ENCODE data around the gene RFX7.
"Not testable (repeated sequence)": the region's sequence is repeated elsewhere in the genome, so short reads cannot be mapped to it uniquely, and the experiment has no call there.

Gene RFX7

DNA sequence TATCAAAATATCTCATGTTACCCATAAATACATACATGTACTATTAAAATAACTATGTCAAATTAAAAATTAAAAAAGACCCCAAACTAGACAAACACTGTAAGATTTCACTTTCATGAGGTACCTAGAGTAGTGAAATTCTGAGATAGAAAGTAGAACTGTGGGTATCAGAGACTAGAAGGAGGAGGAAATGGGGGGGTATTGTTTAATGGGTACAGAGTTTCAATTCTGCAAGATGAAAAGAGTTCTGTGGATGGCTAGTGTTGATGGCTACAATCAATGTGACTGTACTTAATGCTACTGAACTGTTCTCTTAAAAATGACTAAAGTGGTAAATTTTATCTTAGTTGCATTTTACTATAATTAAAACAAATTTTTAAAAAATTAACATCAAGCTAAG is 36.6 kb downstream of the RFX7 start:
- Histone ChIP-seq H3K4ac (ENCODE audit: low read depth, low read length) (no peak overlapping the region), H2AK5ac (ENCODE audit: low read length) (no peak overlapping the region), H3K14ac (ENCODE audit: low read length) (no peak overlapping the region), H3K27me3 (ENCODE audit: insufficient read depth, low read length) (no peaks in the 10 kb centered on the region), H4K8ac (ENCODE audit: low read depth, low read length) (no peak overlapping the region), H2BK5ac (ENCODE audit: low read depth, low read length, poor library complexity) (no peak overlapping the region), H3K79me2 (ENCODE audit: control insufficient read depth, insufficient read depth, low read length, poor library complexity) (peaks cover 2% of the 10 kb centered on the region), H2BK12ac (ENCODE audit: low read length) (no peak overlapping the region), H3K4me1 (ENCODE audit: control insufficient read depth in 1 of 2, insufficient read depth in 2 of 2, low read length in 2 of 2) (no peaks in the 10 kb centered on the region), H2BK120ac (ENCODE audit: insufficient read depth, low read length, poor library complexity) (no peak overlapping the region), H3K27ac (ENCODE audit: low read depth, low read length) (no peak overlapping the region), H3K4me2 (ENCODE audit: low read length) (no peak overlapping the region), H3K18ac (ENCODE audit: low read length) (no peak overlapping the region), H3K9ac (ENCODE audit: low read length) (no peak overlapping the region), H3K4me3 (ENCODE audit: low read depth, low read length) (no peak overlapping the region), H4K12ac (ENCODE audit: low read depth, low read length) (no peak overlapping the region), H2AFZ (ENCODE audit: insufficient read depth, low read length, poor library complexity) (no peak overlapping the region), H3K23ac (ENCODE audit: low read length) (no peak overlapping the region), H3K79me1 (ENCODE audit: low read length) (no peaks in the 10 kb centered on the region), H3K36me3 (ENCODE audit: control insufficient read depth in 1 of 2, insufficient read depth in 2 of 2, low read length in 2 of 2) (peaks cover 0 to 1% of the 10 kb centered on the region in 2 experiments), H3K9me3 (ENCODE audit: insufficient read depth, low read depth, low read length) (no peaks in the 10 kb centered on the region), H4K91ac (ENCODE audit: low read depth, low read length) (no peak overlapping the region)
- DNase-seq, result no peak

DNA sequence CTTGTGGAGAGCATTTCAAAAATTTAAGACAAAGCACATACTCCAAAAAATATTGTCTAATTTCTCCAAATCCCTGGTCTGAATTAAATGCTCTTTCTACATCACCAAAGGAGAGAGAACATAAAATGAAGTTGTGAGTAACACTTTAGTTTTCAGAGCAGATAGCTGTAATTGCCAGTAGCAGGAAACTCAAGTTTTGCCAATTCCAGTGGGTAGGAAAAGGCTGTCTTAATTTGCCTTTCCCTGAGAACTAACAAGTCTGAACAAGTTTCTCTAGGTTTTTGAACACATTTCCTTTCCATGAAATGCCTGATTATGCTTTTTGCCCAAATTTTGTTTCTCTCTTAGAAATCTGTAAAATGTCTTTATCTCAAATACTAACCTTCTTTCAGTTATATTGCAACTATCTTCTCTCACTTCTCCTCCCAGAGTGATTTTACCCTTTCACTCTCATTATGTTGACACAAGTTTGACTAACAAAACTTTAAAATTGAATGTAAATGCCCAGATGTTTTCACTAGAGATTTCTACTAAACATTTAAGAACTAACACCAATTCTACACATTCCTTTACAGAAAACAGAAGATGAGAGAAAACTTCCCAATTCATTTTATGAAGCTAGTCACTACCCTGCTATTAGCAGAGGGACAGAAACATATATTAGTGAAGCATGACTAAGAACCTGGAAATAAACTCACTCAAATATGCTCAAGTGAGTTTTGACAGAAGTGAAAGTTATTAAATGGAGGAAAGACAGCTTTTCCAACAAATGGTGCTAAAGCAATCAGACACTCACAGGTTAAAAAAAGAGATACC is 38.4 kb downstream of the RFX7 start:
- Histone ChIP-seq H3K4ac (ENCODE audit: low read depth, low read length) (no peak overlapping the region), H3K79me2 (ENCODE audit: control insufficient read depth, insufficient read depth, low read length, poor library complexity) (peaks cover 2% of the 10 kb centered on the region), H4K8ac (ENCODE audit: low read depth, low read length) (no peak overlapping the region), H3K18ac (ENCODE audit: low read length) (no peak overlapping the region), H3K4me3 (ENCODE audit: low read depth, low read length) (no peak overlapping the region), H4K91ac (ENCODE audit: low read depth, low read length) (no peak overlapping the region), H3K79me1 (ENCODE audit: low read length) (no peaks in the 10 kb centered on the region), H3K9me3 (ENCODE audit: insufficient read depth, low read depth, low read length) (no peaks in the 10 kb centered on the region), H3K36me3 (ENCODE audit: control insufficient read depth in 1 of 2, insufficient read depth in 2 of 2, low read length in 2 of 2) (peaks cover 0 to 1% of the 10 kb centered on the region in 2 experiments), H2BK120ac (ENCODE audit: insufficient read depth, low read length, poor library complexity) (no peak overlapping the region), H3K27ac (ENCODE audit: low read depth, low read length) (no peak overlapping the region), H2BK5ac (ENCODE audit: low read depth, low read length, poor library complexity) (no peak overlapping the region), H3K27me3 (ENCODE audit: insufficient read depth, low read length) (no peaks in the 10 kb centered on the region), H3K23ac (ENCODE audit: low read length) (no peak overlapping the region), H3K4me1 (ENCODE audit: control insufficient read depth in 1 of 2, insufficient read depth in 2 of 2, low read length in 2 of 2) (no peaks in the 10 kb centered on the region), H3K4me2 (ENCODE audit: low read length) (no peak overlapping the region), H2AFZ (ENCODE audit: insufficient read depth, low read length, poor library complexity) (no peak overlapping the region), H4K12ac (ENCODE audit: low read depth, low read length) (no peak overlapping the region), H3K14ac (ENCODE audit: low read length) (no peak overlapping the region), H2BK12ac (ENCODE audit: low read length) (no peak overlapping the region), H2AK5ac (ENCODE audit: low read length) (no peak overlapping the region), H3K9ac (ENCODE audit: low read length) (no peak overlapping the region)
- DNase-seq, result no peak

DNA sequence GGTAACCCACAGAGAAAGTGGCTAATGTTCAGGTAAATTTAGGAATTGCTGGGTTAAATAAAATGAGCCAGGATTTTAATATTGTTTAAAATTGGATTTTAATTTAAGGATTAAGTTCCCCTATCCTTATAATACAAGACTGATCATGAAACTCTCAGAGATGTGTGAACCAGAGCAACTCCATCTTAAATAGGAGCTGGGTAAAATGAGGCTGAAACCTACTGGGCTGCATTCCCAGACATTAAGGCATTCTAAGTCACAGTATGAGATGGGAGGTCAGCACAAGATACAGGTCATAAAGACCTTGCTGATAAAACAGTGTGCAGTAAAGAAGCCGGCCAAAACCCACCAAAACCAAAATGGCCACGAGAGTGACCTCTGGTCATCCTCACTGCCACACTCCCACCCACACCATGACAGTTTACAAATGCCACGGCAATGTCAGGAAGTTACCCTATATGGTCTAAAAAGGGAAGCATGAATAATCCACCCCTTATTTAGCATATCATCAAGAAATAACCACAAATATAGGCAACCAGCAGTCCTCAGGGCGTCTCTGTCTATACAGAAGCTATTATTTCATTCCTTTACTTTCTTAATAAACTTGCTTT is 40.3 kb downstream of the RFX7 start:
- H3K4ac ChIP-seq (ENCODE audit: low read depth, low read length); H2BK5ac ChIP-seq (ENCODE audit: low read depth, low read length, poor library complexity): not testable (repeated sequence)
- WGBS (ENCODE audit: extremely low coverage, insufficient coverage, insufficient read length), result no CpG with 5 or more reads among the region's 4 CpGs

DNA sequence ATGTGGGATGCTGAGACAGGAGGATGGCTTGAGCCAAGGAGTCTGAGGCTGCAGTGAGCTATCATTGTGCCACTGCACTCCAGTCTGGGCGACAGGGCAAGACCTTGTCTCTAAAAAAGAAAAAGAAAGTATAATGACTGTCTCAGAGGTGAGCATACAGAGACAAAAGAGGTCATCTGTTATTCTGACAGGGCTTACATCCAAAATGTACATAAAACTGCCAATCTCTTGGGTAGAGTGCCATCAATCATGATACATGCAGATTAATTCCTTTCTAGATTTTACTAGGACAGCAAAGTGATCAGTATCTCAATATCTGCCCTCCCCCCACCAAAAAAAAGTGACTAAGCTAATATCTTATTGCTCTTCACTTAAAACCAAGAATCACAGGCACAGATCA is 41.0 kb downstream of the RFX7 start:
- Histone ChIP-seq H4K12ac (ENCODE audit: low read depth, low read length) (no peak overlapping the region), H2BK5ac (ENCODE audit: low read depth, low read length, poor library complexity) (no peak overlapping the region), H3K36me3 (ENCODE audit: control insufficient read depth in 1 of 2, insufficient read depth in 2 of 2, low read length in 2 of 2) (peaks cover 0 to 1% of the 10 kb centered on the region in 2 experiments), H3K79me1 (ENCODE audit: low read length) (no peaks in the 10 kb centered on the region), H2AK5ac (ENCODE audit: low read length) (no peak overlapping the region), H2BK120ac (ENCODE audit: insufficient read depth, low read length, poor library complexity) (no peak overlapping the region), H3K27ac (ENCODE audit: low read depth, low read length) (no peak overlapping the region), H3K79me2 (ENCODE audit: control insufficient read depth, insufficient read depth, low read length, poor library complexity) (peaks cover 2% of the 10 kb centered on the region), H3K23ac (ENCODE audit: low read length) (no peak overlapping the region), H3K27me3 (ENCODE audit: insufficient read depth, low read length) (no peaks in the 10 kb centered on the region), H3K4me2 (ENCODE audit: low read length) (no peak overlapping the region), H3K4me1 (ENCODE audit: control insufficient read depth in 1 of 2, insufficient read depth in 2 of 2, low read length in 2 of 2) (no peaks in the 10 kb centered on the region), H3K9me3 (ENCODE audit: insufficient read depth, low read depth, low read length) (no peaks in the 10 kb centered on the region), H4K91ac (ENCODE audit: low read depth, low read length) (no peak overlapping the region), H2AFZ (ENCODE audit: insufficient read depth, low read length, poor library complexity) (no peak overlapping the region), H3K14ac (ENCODE audit: low read length) (no peak overlapping the region), H3K9ac (ENCODE audit: low read length) (no peak overlapping the region), H3K4ac (ENCODE audit: low read depth, low read length) (no peak overlapping the region), H4K8ac (ENCODE audit: low read depth, low read length) (peak overlapping the region; percentile 28), H2BK12ac (ENCODE audit: low read length) (no peak overlapping the region), H3K18ac (ENCODE audit: low read length) (no peak overlapping the region), H3K4me3 (ENCODE audit: low read depth, low read length) (no peak overlapping the region)
- WGBS (ENCODE audit: extremely low coverage, insufficient coverage, insufficient read length), result no CpG with 5 or more reads among the region's 1 CpG
- no peak for DNase-seq

More for the DNA sequence above, 40.3 kb downstream of the RFX7 start:
- not testable (repeated sequence) for H3K14ac ChIP-seq (ENCODE audit: low read length); H3K4me3 ChIP-seq (ENCODE audit: low read depth, low read length); H4K12ac ChIP-seq (ENCODE audit: low read depth, low read length); H3K4me1 ChIP-seq (ENCODE audit: control insufficient read depth in 1 of 2, insufficient read depth in 2 of 2, low read length in 2 of 2); H3K23ac ChIP-seq (ENCODE audit: low read length); H2BK120ac ChIP-seq (ENCODE audit: insufficient read depth, low read length, poor library complexity); H3K4me2 ChIP-seq (ENCODE audit: low read length); H3K79me1 ChIP-seq (ENCODE audit: low read length); H3K9ac ChIP-seq (ENCODE audit: low read length); H3K27me3 ChIP-seq (ENCODE audit: insufficient read depth, low read length); H3K27ac ChIP-seq (ENCODE audit: low read depth, low read length); H3K9me3 ChIP-seq (ENCODE audit: insufficient read depth, low read depth, low read length); H4K8ac ChIP-seq (ENCODE audit: low read depth, low read length); H2AFZ ChIP-seq (ENCODE audit: insufficient read depth, low read length, poor library complexity); H2AK5ac ChIP-seq (ENCODE audit: low read length); H2BK12ac ChIP-seq (ENCODE audit: low read length); H3K36me3 ChIP-seq (ENCODE audit: control insufficient read depth in 1 of 2, insufficient read depth in 2 of 2, low read length in 2 of 2); H4K91ac ChIP-seq (ENCODE audit: low read depth, low read length); H3K79me2 ChIP-seq (ENCODE audit: control insufficient read depth, insufficient read depth, low read length, poor library complexity); H3K18ac ChIP-seq (ENCODE audit: low read length); DNase-seq

All from trophoblast cell (in vitro differentiated cells and primary cell).